SH-SY5Y (cell line): ENCODE measurements around the gene PWWP2B.

Source experiments
- GATA2 ChIP-seq: IDR thresholded peaks from 2 replicates; pipeline ENCODE4 v1.6.1; 2011; ENCODE audit warnings: mild to moderate bottlenecking, low read depth, low read length
- GATA3 ChIP-seq: IDR thresholded peaks from 2 replicates; pipeline ENCODE4 v1.6.1; 2011; ENCODE audit warnings: low read depth, mild to moderate bottlenecking, low read length, moderate library complexity

DNA sequence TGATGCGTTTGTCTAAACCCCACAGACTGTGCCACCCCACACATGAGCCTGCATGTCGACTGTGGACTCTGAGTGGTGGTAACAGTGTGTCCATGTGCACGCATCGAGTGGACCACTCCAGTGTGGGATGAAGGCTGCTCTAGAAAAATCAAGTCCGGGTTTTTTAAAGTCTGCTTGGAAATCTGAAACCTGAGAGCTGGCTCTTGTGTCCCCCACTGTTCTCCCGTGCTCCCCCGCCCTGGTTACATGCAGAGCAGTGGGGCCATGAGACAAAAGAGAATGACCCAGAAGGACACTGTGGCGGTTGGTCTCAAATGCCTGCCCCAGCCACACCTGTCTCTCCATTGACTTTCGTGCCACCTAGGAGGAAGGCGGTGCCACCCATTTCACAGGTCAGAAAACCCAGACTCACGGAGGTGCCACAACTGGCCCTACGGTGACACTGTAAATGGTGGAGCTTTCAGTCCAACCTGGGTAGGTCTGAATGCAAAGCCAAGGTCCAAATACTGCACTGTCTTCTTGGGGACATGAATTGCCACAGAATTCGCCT, 27.3 kb upstream of the PWWP2B start:
- TF ChIP-seq GATA2 = no peak
- TF ChIP-seq GATA3 = no peak
